ENCODE data around the gene ZSWIM3.
A peak's percentile ranks its signal among the peaks of the same experiment; 100 is the strongest.

ZSWIM3 gene

DNA sequence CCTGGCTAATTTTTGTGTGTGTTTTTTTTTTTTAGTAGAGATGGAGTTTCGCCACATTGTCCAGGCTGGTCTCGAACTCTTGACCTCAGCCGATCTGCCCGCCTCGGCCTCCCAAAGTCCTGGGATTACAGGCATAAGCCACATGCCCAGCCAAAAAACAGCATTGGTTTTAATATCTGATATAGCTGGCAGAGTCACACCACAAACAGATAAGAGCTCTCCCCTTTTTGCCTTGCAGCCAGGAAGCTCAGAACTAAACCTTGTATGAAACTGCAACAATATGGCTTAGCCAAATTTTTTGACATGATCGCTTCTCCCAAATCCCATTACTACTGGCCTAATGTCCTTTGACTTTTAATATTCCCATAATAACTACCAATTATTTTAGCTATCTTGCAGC lies 5.1 kb upstream of the ZSWIM3 start:
- no peak overlapping the region for H2AK5ac ChIP-seq (ENCODE audit: low read length)
- WGBS (ENCODE audit: extremely low coverage, insufficient coverage, insufficient read length) = no CpG with 5 or more reads among the region's 6 CpGs
- no peak overlapping the region for H4K91ac ChIP-seq (ENCODE audit: low read depth, low read length)
- peaks cover 2% of the 10 kb centered on the region for H3K79me1 ChIP-seq (ENCODE audit: low read length)
- H2AFZ ChIP-seq (ENCODE audit: insufficient read depth, low read length, poor library complexity) = no peak overlapping the region
- no peak for DNase-seq
- H2BK120ac ChIP-seq (ENCODE audit: insufficient read depth, low read length, poor library complexity) = no peak overlapping the region
- no peak overlapping the region for H3K27ac ChIP-seq (ENCODE audit: low read depth, low read length)
- peaks cover 0 to 3% of the 10 kb centered on the region in 2 experiments for H3K4me1 ChIP-seq (ENCODE audit: control insufficient read depth in 1 of 2, insufficient read depth in 2 of 2, low read length in 2 of 2)
- H3K79me2 ChIP-seq (ENCODE audit: control insufficient read depth, insufficient read depth, low read length, poor library complexity) = peaks cover 1% of the 10 kb centered on the region
- no peak overlapping the region for H4K8ac ChIP-seq (ENCODE audit: low read depth, low read length)
- no peak overlapping the region for H2BK5ac ChIP-seq (ENCODE audit: low read depth, low read length, poor library complexity)
- no peak overlapping the region for H3K23ac ChIP-seq (ENCODE audit: low read length)
- no peaks in the 10 kb centered on the region for H3K27me3 ChIP-seq (ENCODE audit: insufficient read depth, low read length)
- H3K4me3 ChIP-seq (ENCODE audit: low read depth, low read length) = no peak overlapping the region
- peaks cover 5 to 12% of the 10 kb centered on the region in 2 experiments for H3K36me3 ChIP-seq (ENCODE audit: control insufficient read depth in 1 of 2, insufficient read depth in 2 of 2, low read length in 2 of 2)
- H3K18ac ChIP-seq (ENCODE audit: low read length) = no peak overlapping the region
- H3K14ac ChIP-seq (ENCODE audit: low read length) = no peak overlapping the region
- no peaks in the 10 kb centered on the region for H3K9me3 ChIP-seq (ENCODE audit: insufficient read depth, low read depth, low read length)
- no peak overlapping the region for H3K4me2 ChIP-seq (ENCODE audit: low read length)
- no peak overlapping the region for H2BK12ac ChIP-seq (ENCODE audit: low read length)
- no peak overlapping the region for H3K4ac ChIP-seq (ENCODE audit: low read depth, low read length)
- H3K9ac ChIP-seq (ENCODE audit: low read length) = no peak overlapping the region
- no peak overlapping the region for H4K12ac ChIP-seq (ENCODE audit: low read depth, low read length)

DNA sequence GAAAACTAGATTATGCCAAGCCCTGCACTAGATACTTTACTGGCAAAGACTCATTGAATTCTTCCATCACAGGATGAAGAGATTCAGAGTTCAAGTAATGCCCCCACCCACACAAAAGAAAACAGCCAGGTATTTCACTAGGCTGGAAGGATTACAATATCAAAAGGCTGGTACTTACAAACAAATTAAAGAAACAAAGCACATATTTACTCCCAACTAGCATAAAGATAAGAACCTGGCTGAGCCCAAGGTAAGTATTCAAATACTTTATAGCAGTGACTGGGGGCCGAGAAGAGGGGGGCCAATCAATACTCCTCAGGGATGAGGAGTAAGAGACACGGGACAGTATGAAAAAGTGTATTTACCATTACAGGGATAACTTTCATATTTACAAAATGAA lies 3.9 kb upstream of the ZSWIM3 start:
- Histone ChIP-seq H3K4me2 (ENCODE audit: low read length) (no peak overlapping the region), H4K8ac (ENCODE audit: low read depth, low read length) (no peak overlapping the region), H3K4ac (ENCODE audit: low read depth, low read length) (no peak overlapping the region), H3K9me3 (ENCODE audit: insufficient read depth, low read depth, low read length) (no peaks in the 10 kb centered on the region), H3K36me3 (ENCODE audit: control insufficient read depth in 1 of 2, insufficient read depth in 2 of 2, low read length in 2 of 2) (peaks cover 2 to 9% of the 10 kb centered on the region in 2 experiments), H2BK12ac (ENCODE audit: low read length) (no peak overlapping the region), H4K91ac (ENCODE audit: low read depth, low read length) (no peak overlapping the region), H3K79me2 (ENCODE audit: control insufficient read depth, insufficient read depth, low read length, poor library complexity) (peaks cover 1% of the 10 kb centered on the region), H3K14ac (ENCODE audit: low read length) (no peak overlapping the region), H2AFZ (ENCODE audit: insufficient read depth, low read length, poor library complexity) (no peak overlapping the region), H2AK5ac (ENCODE audit: low read length) (no peak overlapping the region), H4K12ac (ENCODE audit: low read depth, low read length) (no peak overlapping the region), H3K27ac (ENCODE audit: low read depth, low read length) (no peak overlapping the region), H3K4me1 (ENCODE audit: control insufficient read depth in 1 of 2, insufficient read depth in 2 of 2, low read length in 2 of 2) (peaks cover 3 to 5% of the 10 kb centered on the region in 2 experiments), H3K27me3 (ENCODE audit: insufficient read depth, low read length) (no peaks in the 10 kb centered on the region), H2BK120ac (ENCODE audit: insufficient read depth, low read length, poor library complexity) (no peak overlapping the region), H3K79me1 (ENCODE audit: low read length) (peaks cover 5% of the 10 kb centered on the region), H3K23ac (ENCODE audit: low read length) (no peak overlapping the region), H3K4me3 (ENCODE audit: low read depth, low read length) (no peak overlapping the region), H2BK5ac (ENCODE audit: low read depth, low read length, poor library complexity) (no peak overlapping the region), H3K9ac (ENCODE audit: low read length) (no peak overlapping the region), H3K18ac (ENCODE audit: low read length) (no peak overlapping the region)
- no peak for DNase-seq
- WGBS (ENCODE audit: extremely low coverage, insufficient coverage, insufficient read length) = no CpG with 5 or more reads among the region's 2 CpGs

DNA sequence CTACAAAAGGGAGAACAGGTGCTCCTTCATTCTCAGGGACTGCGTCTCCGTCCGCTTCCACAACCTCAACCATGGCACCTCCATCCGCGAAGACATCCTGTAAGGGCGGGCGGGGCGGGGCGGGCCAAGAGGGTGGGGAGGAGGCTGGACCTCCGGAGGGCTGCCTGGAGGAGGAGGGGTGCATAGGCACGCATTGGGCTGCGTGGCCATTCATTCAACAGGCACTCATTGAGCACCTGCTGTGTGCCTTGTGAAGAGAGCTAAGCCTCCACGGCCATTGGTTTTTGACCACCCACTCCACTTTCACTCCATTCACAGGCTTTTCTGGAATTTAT lies 435 bp downstream of the ZSWIM3 start:
- H3K4me2 ChIP-seq (ENCODE audit: low read length) = peak overlapping the region; percentile 88
- H2AK5ac ChIP-seq (ENCODE audit: low read length) = peak overlapping the region; percentile 8
- H3K9ac ChIP-seq (ENCODE audit: low read length) = peak overlapping the region; percentile 49
- peaks cover 0 to 7% of the 10 kb centered on the region in 2 experiments for H3K36me3 ChIP-seq (ENCODE audit: control insufficient read depth in 1 of 2, insufficient read depth in 2 of 2, low read length in 2 of 2)
- H3K79me1 ChIP-seq (ENCODE audit: low read length) = peaks cover 5% of the 10 kb centered on the region
- peak overlapping the region; percentile 41 for H2BK5ac ChIP-seq (ENCODE audit: low read depth, low read length, poor library complexity)
- H3K18ac ChIP-seq (ENCODE audit: low read length) = peak overlapping the region; percentile 75
- peak overlapping the region; percentile 91 for H4K8ac ChIP-seq (ENCODE audit: low read depth, low read length)
- DNase-seq = no peak
- peak overlapping the region; percentile 75 for H3K4me3 ChIP-seq (ENCODE audit: low read depth, low read length)
- peak overlapping the region; percentile 81 for H4K12ac ChIP-seq (ENCODE audit: low read depth, low read length)
- H3K79me2 ChIP-seq (ENCODE audit: control insufficient read depth, insufficient read depth, low read length, poor library complexity) = peaks cover 1% of the 10 kb centered on the region
- H3K4me1 ChIP-seq (ENCODE audit: control insufficient read depth in 1 of 2, insufficient read depth in 2 of 2, low read length in 2 of 2) = peaks cover 3 to 5% of the 10 kb centered on the region in 2 experiments
- no CpG with 5 or more reads among the region's 13 CpGs for WGBS (ENCODE audit: extremely low coverage, insufficient coverage, insufficient read length)
- peak overlapping the region; percentile 29 for H2BK120ac ChIP-seq (ENCODE audit: insufficient read depth, low read length, poor library complexity)
- no peak overlapping the region for H3K23ac ChIP-seq (ENCODE audit: low read length)
- no peaks in the 10 kb centered on the region for H3K9me3 ChIP-seq (ENCODE audit: insufficient read depth, low read depth, low read length)
- peak overlapping the region; percentile 71 for H3K4ac ChIP-seq (ENCODE audit: low read depth, low read length)
- H2BK12ac ChIP-seq (ENCODE audit: low read length) = no peak overlapping the region
- peak overlapping the region; percentile 81 for H4K91ac ChIP-seq (ENCODE audit: low read depth, low read length)
- H2AFZ ChIP-seq (ENCODE audit: insufficient read depth, low read length, poor library complexity) = peak overlapping the region; percentile 92
- H3K27ac ChIP-seq (ENCODE audit: low read depth, low read length) = no peak overlapping the region
- no peaks in the 10 kb centered on the region for H3K27me3 ChIP-seq (ENCODE audit: insufficient read depth, low read length)
- H3K14ac ChIP-seq (ENCODE audit: low read length) = peak overlapping the region; percentile 65

DNA sequence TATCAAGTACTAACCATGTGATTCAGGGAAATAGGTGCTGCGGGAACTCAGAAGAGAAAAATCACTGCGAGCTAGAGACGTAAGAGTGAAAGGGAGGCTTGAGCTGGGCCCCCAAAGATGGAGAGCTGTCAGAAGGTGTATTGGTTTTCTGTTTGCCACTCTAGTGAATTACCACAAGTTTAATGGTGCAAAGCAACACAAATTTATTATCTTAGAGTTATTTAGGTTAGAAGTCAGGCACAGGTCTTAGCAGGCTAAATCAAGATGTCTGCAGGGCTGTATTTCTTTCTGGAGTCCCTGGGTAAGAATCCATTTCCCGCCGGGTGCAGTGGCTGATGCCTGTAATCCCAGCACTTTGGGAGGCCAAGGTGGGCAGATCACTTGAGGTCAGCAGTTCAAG lies 2.5 kb downstream of the ZSWIM3 start:
- no peak overlapping the region for H3K4ac ChIP-seq (ENCODE audit: low read depth, low read length)
- no peak overlapping the region for H3K27ac ChIP-seq (ENCODE audit: low read depth, low read length)
- H3K27me3 ChIP-seq (ENCODE audit: insufficient read depth, low read length) = no peaks in the 10 kb centered on the region
- no peak overlapping the region for H4K12ac ChIP-seq (ENCODE audit: low read depth, low read length)
- H2BK120ac ChIP-seq (ENCODE audit: insufficient read depth, low read length, poor library complexity) = no peak overlapping the region
- H4K8ac ChIP-seq (ENCODE audit: low read depth, low read length) = no peak overlapping the region
- peaks cover 5% of the 10 kb centered on the region for H3K79me1 ChIP-seq (ENCODE audit: low read length)
- no peak overlapping the region for H3K4me3 ChIP-seq (ENCODE audit: low read depth, low read length)
- H3K14ac ChIP-seq (ENCODE audit: low read length) = no peak overlapping the region
- no peak overlapping the region for H2AK5ac ChIP-seq (ENCODE audit: low read length)
- peaks cover 1% of the 10 kb centered on the region for H3K79me2 ChIP-seq (ENCODE audit: control insufficient read depth, insufficient read depth, low read length, poor library complexity)
- H2AFZ ChIP-seq (ENCODE audit: insufficient read depth, low read length, poor library complexity) = no peak overlapping the region
- H2BK5ac ChIP-seq (ENCODE audit: low read depth, low read length, poor library complexity) = no peak overlapping the region
- peaks cover 0 to 2% of the 10 kb centered on the region in 2 experiments for H3K36me3 ChIP-seq (ENCODE audit: control insufficient read depth in 1 of 2, insufficient read depth in 2 of 2, low read length in 2 of 2)
- no peaks in the 10 kb centered on the region for H3K9me3 ChIP-seq (ENCODE audit: insufficient read depth, low read depth, low read length)
- no peak overlapping the region for H3K18ac ChIP-seq (ENCODE audit: low read length)
- DNase-seq = no peak
- H3K9ac ChIP-seq (ENCODE audit: low read length) = no peak overlapping the region
- H4K91ac ChIP-seq (ENCODE audit: low read depth, low read length) = no peak overlapping the region
- H3K4me1 ChIP-seq (ENCODE audit: control insufficient read depth in 1 of 2, insufficient read depth in 2 of 2, low read length in 2 of 2) = peaks cover 3 to 5% of the 10 kb centered on the region in 2 experiments
- no peak overlapping the region for H3K4me2 ChIP-seq (ENCODE audit: low read length)
- WGBS (ENCODE audit: extremely low coverage, insufficient coverage, insufficient read length) = no CpG with 5 or more reads among the region's 5 CpGs
- no peak overlapping the region for H3K23ac ChIP-seq (ENCODE audit: low read length)
- H2BK12ac ChIP-seq (ENCODE audit: low read length) = no peak overlapping the region
